SKM-1 treated with dmso at 0.1 percent for 144 hours (cell line): ENCODE measurements around the gene ANKRD60.

Experiments
- DNase-seq: peaks from one replicate; lab custom pipeline; 2025; ENCODE audit not compliant: unreplicated experiment; lab: John Stamatoyannopoulos, UW

Gene ANKRD60

GRCh38 chr20:58224974-58225373 is 3.5 kb downstream of the ANKRD60 start:
- DNase-seq = no peak

GRCh38 chr20:58224097-58224496 is 4.4 kb downstream of the ANKRD60 start:
- no peak for DNase-seq

GRCh38 chr20:58223358-58223941 is 5.0 kb downstream of the ANKRD60 start:
- no peak for DNase-seq

GRCh38 chr20:58222446-58222845 is 6.0 kb downstream of the ANKRD60 start:
- DNase-seq = no peak

- DNase-seq = no peak
These were observed 9.1 kb downstream of the ANKRD60 start for GRCh38 chr20:58219342-58219700.

GRCh38 chr20:58218665-58219341 is 9.7 kb downstream of the ANKRD60 start:
- no peak for DNase-seq

- DNase-seq = no peak
These were observed 12.1 kb downstream of the ANKRD60 start for GRCh38 chr20:58216334-58216733.

- no peak for DNase-seq
These were observed 13.3 kb downstream of the ANKRD60 start for GRCh38 chr20:58215116-58215515.

GRCh38 chr20:58214310-58214709 is 14.1 kb downstream of the ANKRD60 start:
- no peak for DNase-seq

GRCh38 chr20:58213716-58214115 is 14.7 kb downstream of the ANKRD60 start:
- no peak for DNase-seq

GRCh38 chr20:58213121-58213520 is 15.3 kb downstream of the ANKRD60 start:
- DNase-seq = no peak

- DNase-seq = no peak
These were observed 15.8 kb downstream of the ANKRD60 start for GRCh38 chr20:58212636-58213035.

GRCh38 chr20:58210398-58210747 is 18.1 kb downstream of the ANKRD60 start:
- DNase-seq = no peak

GRCh38 chr20:58209652-58210397 is 18.6 kb downstream of the ANKRD60 start:
- peak; percentile 41 for DNase-seq

- DNase-seq = no peak
These were observed 19.5 kb downstream of the ANKRD60 start for GRCh38 chr20:58208944-58209343.

GRCh38 chr20:58205850-58206249 is 22.6 kb downstream of the ANKRD60 start:
- DNase-seq = no peak

- DNase-seq = no peak
These were observed 26.4 kb downstream of the ANKRD60 start for GRCh38 chr20:58202044-58202443.

- DNase-seq = no peak
These were observed 26.8 kb downstream of the ANKRD60 start for GRCh38 chr20:58201616-58202015.

GRCh38 chr20:58199469-58199868 is 29.0 kb downstream of the ANKRD60 start:
- DNase-seq = no peak

GRCh38 chr20:58198901-58199355 is 29.5 kb downstream of the ANKRD60 start:
- no peak for DNase-seq

- no peak for DNase-seq
These were observed 30.1 kb downstream of the ANKRD60 start for GRCh38 chr20:58198384-58198783.

- no peak for DNase-seq
These were observed 31.3 kb downstream of the ANKRD60 start for GRCh38 chr20:58197185-58197469.
